Sigmoid colon (tissue), 7 donors: Measurements from ENCODE around the gene NFIL3. TPM values are rescaled to one million over a fixed set of nuclear protein-coding genes. Genes with fewer than 3 reads are reported as not detected.

ENCODE experiments used
- DNase-seq: peaks from one replicate; pipeline ENCODE4 v3.0.0-alpha.2; 2019
- H3K27ac ChIP-seq, 4 donors: fragments of 200-600 bp; sonication (generic); one replicate each; pipeline ENCODE4 v1.5.1; 2016 to 2019; ENCODE audit warnings: mild to moderate bottlenecking in 1 of 4
- H3K27me3 ChIP-seq, 3 donors: fragments of 200-600 bp; sonication (generic); one replicate each; pipeline ENCODE4 v1.5.1; 2019; ENCODE audit warnings: mild to moderate bottlenecking in 1 of 3
- H3K36me3 ChIP-seq, 4 donors: fragments of 200-600 bp; sonication (generic); one replicate each; pipeline ENCODE4 v1.5.1; 2016 to 2019
- H3K4me1 ChIP-seq, 4 donors: fragments of 200-600 bp; sonication (generic); one replicate each; pipeline ENCODE4 v1.5.1; 2017 to 2019
- H3K4me3 ChIP-seq, 4 donors: fragments of 200-600 bp; sonication (generic); one replicate each; pipeline ENCODE4 v1.5.1; 2017 to 2019; ENCODE audit warnings: mild to moderate bottlenecking in 2 of 4, moderate library complexity in 1 of 4
- H3K9me3 ChIP-seq, 4 donors: fragments of 200-600 bp in 3 of 4; sonication (generic) in 3 of 4; one replicate each; pipeline versions ENCODE4 v1.5.1 to v1.6.1; 2013 to 2019
- CTCF ChIP-seq, 4 experiments: fragments of 450-650 bp in 3 of 4; fragments of 200-600 bp in 1 of 4; IDR thresholded peaks; one replicate each; pipeline ENCODE4 v1.5.1; 2016 to 2019; ENCODE audit warnings: antibody characterized with exemption in 4 of 4, mild to moderate bottlenecking in 3 of 4, moderate library complexity in 2 of 4
- EP300 ChIP-seq, 4 donors: sonication (generic); formaldehyde crosslinking; IDR thresholded peaks; one replicate each; pipeline ENCODE4 v1.6.1; 2017; ENCODE audit warnings: antibody characterized with exemption in 4 of 4
- POLR2A ChIP-seq, 2 donors: fragments of 450-650 bp; IDR thresholded peaks; one replicate each; pipeline ENCODE4 v1.6.1; 2016; ENCODE audit warnings: antibody characterized with exemption in 2 of 2, mild to moderate bottlenecking in 2 of 2, moderate library complexity in 2 of 2
- POLR2AphosphoS5 ChIP-seq, 4 donors: sonication (generic); formaldehyde crosslinking; IDR thresholded peaks; one replicate each; pipeline ENCODE4 v1.6.1; 2017; ENCODE audit warnings: antibody characterized with exemption in 4 of 4
- WGBS, 2 donors: extraction: QIAGEN DNeasy Blood & Tissue Kit; methylation state at CpG; one replicate each; pipeline ENCODE4 v1.1.7; 2013; 5-methylcytosine and 5-hydroxymethylcytosine counted together
- intact Hi-C: fragments of 100-400 bp; cut with DNase I; formaldehyde crosslinking; loops from one replicate; pipeline ENCODE4 v1.15.1; 2023
- polyA plus RNA-seq, 3 donors: library from polyadenylated mRNA; stranded (reverse); fragments of 200-250 nt; gene quantifications; one replicate each; pipeline ENCODE4 v1.2.3, GENCODE V29; 2013
- total RNA-seq, 4 donors: library from RNA; depleted of rRNA; stranded (reverse); fragments of >200 nt; gene quantifications; one replicate each; pipeline ENCODE4 v1.1.0, GENCODE V29; 2016
- donor health status: healthy with polysubstance abuse.
- donor health status: Bipolar disorder and iron deficiency.
- donor health status: healthy.

NFIL3 gene
- total and polyA plus RNA-seq, 7 donors: 15.7 to 93.3 (median 34.3) TPM

GRCh38 chr9:91359734-91360470, 63.7 kb downstream of the NFIL3 start:
- peaks cover 0 to 36% (median 18%) of the 10 kb centered on the region in 4 donors for H3K4me1 ChIP-seq

DNA sequence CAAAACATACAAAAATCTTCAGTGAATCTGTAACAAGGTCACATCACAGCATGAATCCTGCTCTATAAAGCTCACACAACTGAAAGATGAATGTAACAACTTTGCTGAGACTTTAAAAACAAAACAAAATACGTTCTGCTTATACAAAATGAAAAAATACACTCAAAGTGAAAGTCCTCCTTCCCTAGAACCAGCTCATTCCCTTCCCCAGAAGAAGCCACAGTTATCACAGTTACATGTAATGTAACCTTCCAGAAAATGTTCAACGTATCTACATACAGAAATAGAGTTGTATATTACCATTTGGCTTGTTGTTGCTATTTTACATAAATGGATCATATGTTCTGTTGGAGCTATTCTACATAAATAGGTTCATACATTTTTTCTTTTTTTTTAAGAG, 64.5 kb downstream of the NFIL3 start:
- Histone ChIP-seq H3K4me3 (no peak overlapping the region), H3K27ac (no peak overlapping the region), H3K27me3 (no peaks in the 10 kb centered on the region), H3K9me3 (no peaks in the 10 kb centered on the region), H3K4me1 (peaks cover 0 to 36% (median 18%) of the 10 kb centered on the region in 4 donors), H3K36me3 (peaks cover 0 to 16% (median 0%) of the 10 kb centered on the region in 4 donors)
- intact Hi-C loops: no loop called here
- DNase-seq: no peak
- 69 to 73% methylated on average over 2 of the region's 2 CpGs for WGBS, 2 donors
- TF ChIP-seq POLR2AphosphoS5 (IDR thresholded peaks at IDR 0.05): no peak
- no peak for TF ChIP-seq CTCF (IDR thresholded peaks at IDR 0.05)
- no peak for TF ChIP-seq POLR2A (IDR thresholded peaks at IDR 0.05)
- no peak for TF ChIP-seq EP300 (IDR thresholded peaks at IDR 0.05)

More at GRCh38 chr9:91359734-91360470, 63.7 kb downstream of the NFIL3 start:
- Histone ChIP-seq H3K27me3 (no peaks in the 10 kb centered on the region), H3K36me3 (peaks cover 0 to 11% (median 0%) of the 10 kb centered on the region in 4 donors), H3K4me3 (peak overlapping the region in 1 of 4 donors; percentile 97), H3K9me3 (no peaks in the 10 kb centered on the region), H3K27ac (peak overlapping the region in 2 of 4 donors; percentile 90)
- TF ChIP-seq POLR2AphosphoS5 (IDR thresholded peaks at IDR 0.05): no peak
- no peak for DNase-seq
- 59 to 79% methylated on average over 7 of the region's 7 CpGs for WGBS, 2 donors
- intact Hi-C loops: loop anchor here (2.0 to 10.0 kb wide), 3 partner anchors 167 to 323 kb away; no protein-coding TSS in a partner anchor

Other genes starting within 250 kb of the NFIL3 start
- gene AUH, start 61.9 kb downstream of the NFIL3 start, total RNA-seq: 10 to 100 TPM; 27.1 to 36.4 (median 28.1) TPM
- 10 to 100 TPM; 13.1 to 40.9 (median 33.0) TPM for gene AUH, start 61.9 kb downstream of the NFIL3 start, polyA plus RNA-seq